ENCODE results near the gene ZNF774.

DNA sequence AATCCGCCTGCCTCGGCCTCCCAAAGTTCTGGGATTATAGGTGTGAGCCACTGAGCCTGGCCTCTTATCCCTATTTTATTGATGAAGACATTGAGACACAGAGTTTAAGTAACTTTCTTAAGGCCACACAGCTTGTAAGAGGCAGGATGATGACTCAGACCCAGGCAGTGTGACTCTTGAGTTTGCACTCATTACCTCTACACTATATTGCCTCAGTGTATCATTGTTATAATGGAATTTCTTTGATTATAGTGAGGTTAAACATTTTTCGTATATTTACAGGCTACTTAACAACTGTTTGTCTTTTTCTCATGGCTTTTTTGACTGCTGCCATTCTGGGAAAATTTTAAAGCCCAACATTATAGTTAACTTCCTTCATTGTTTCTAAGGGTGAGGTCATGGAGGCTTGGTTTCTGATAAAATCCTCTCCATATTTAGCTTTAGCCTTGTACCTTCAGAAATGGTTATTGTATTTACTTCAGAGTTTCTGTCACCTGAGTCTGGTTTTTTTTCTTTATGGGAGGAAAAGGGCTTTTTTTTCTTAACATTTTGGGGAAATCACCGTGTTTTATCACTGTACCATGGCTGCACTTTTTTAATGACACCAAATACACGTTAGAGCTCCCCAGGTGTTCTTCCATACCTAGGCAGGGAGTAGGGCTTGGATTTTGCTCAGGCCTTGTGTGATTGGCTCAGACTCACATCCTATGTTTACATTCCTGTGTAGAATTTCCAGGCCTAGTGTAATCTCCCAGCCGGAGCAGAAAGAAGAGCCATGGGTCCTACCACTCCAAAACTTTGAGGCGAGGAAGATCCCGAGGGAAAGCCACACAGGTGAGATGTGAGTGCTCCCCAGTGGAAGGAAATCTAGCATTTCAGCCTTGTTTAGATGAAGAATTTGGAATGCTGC is 6.3 kb downstream of the ZNF774 start:
- TF ChIP-seq, protein P1, sequence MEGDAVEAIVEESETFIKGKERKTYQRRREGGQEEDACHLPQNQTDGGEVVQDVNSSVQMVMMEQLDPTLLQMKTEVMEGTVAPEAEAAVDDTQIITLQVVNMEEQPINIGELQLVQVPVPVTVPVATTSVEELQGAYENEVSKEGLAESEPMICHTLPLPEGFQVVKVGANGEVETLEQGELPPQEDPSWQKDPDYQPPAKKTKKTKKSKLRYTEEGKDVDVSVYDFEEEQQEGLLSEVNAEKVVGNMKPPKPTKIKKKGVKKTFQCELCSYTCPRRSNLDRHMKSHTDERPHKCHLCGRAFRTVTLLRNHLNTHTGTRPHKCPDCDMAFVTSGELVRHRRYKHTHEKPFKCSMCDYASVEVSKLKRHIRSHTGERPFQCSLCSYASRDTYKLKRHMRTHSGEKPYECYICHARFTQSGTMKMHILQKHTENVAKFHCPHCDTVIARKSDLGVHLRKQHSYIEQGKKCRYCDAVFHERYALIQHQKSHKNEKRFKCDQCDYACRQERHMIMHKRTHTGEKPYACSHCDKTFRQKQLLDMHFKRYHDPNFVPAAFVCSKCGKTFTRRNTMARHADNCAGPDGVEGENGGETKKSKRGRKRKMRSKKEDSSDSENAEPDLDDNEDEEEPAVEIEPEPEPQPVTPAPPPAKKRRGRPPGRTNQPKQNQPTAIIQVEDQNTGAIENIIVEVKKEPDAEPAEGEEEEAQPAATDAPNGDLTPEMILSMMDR (IDR thresholded peaks at IDR 0.05), result no peak
- no peak for TF ChIP-seq POLR2A (IDR thresholded peaks at IDR 0.05)

Measured in heart left ventricle (tissue), 13 donors.